Stimulated activated naive CD4-positive, alpha-beta T cell (primary cell): Measurements from ENCODE around the gene GP1BA.

Source experiments
- DNase-seq, 6 experiments: peaks; one replicate each; lab custom pipeline; 2025; lab: John Stamatoyannopoulos, UW

The GP1BA gene

GRCh38 chr17:4950746-4951204 lies 18.7 kb downstream of the GP1BA start, which contains the start of gene ENO3:
ENO3 (plus strand) TSS chr17:4951119; CDS start chr17:4951830, 711 bp downstream.
- DNase-seq: no peak

- DNase-seq: no peak
Measured at GRCh38 chr17:4951486-4951885, 19.4 kb downstream of the GP1BA start.

- DNase-seq: no peak
Measured at GRCh38 chr17:4953451-4953961, 21.4 kb downstream of the GP1BA start.

- no peak for DNase-seq
Measured at GRCh38 chr17:4955091-4955490, 23.0 kb downstream of the GP1BA start.

- peak in 4 of 6 experiments; percentile 11 to 33 (median 17) for DNase-seq
Measured at GRCh38 chr17:4956493-4957061, 24.5 kb downstream of the GP1BA start.

- DNase-seq: no peak
Measured at GRCh38 chr17:4958102-4958501, 26.0 kb downstream of the GP1BA start.

GRCh38 chr17:4959261-4959965 lies 27.3 kb downstream of the GP1BA start:
- DNase-seq: no peak

GRCh38 chr17:4960279-4960922 lies 28.3 kb downstream of the GP1BA start:
- DNase-seq: no peak

- DNase-seq: no peak
Measured at GRCh38 chr17:4965311-4965986, 33.4 kb downstream of the GP1BA start.

GRCh38 chr17:4966844-4967538 lies 34.9 kb downstream of the GP1BA start:
- DNase-seq: peak in 4 of 6 experiments; percentile 85 to 98 (median 96)

GRCh38 chr17:4967539-4968485 lies 35.7 kb downstream of the GP1BA start, which contains the start of gene SPAG7:
SPAG7 (minus strand) TSS chr17:4967817; CDS start chr17:4967804, 13 bp downstream.
- peak; percentile 85 to 99 (median 98) for DNase-seq

GRCh38 chr17:4968486-4969046 lies 36.5 kb downstream of the GP1BA start:
- DNase-seq: no peak

GRCh38 chr17:4969047-4969550 lies 37.0 kb downstream of the GP1BA start:
- DNase-seq: no peak

GRCh38 chr17:4969551-4970173 lies 37.6 kb downstream of the GP1BA start:
- DNase-seq: no peak

GRCh38 chr17:4970273-4970672 lies 38.2 kb downstream of the GP1BA start:
- no peak for DNase-seq

GRCh38 chr17:4971826-4972225 lies 39.7 kb downstream of the GP1BA start:
- no peak for DNase-seq

GRCh38 chr17:4972322-4972721 lies 40.2 kb downstream of the GP1BA start:
- DNase-seq: no peak

- no peak for DNase-seq
Measured at GRCh38 chr17:4972752-4973151, 40.7 kb downstream of the GP1BA start.
